Tongue (tissue), 2 donors: ENCODE results near the gene NEURL1B. TPM values are rescaled to one million over a fixed set of nuclear protein-coding genes. Genes with fewer than 3 reads are reported as not detected.
A peak's percentile ranks its signal among the peaks of the same experiment; 100 is the strongest.

Experiments used
- DNase-seq: peaks from one replicate; pipeline ENCODE4 v3.0.0-alpha.2; 2015
- total RNA-seq: library from RNA; depleted of rRNA; stranded (reverse); fragments of >200 nt; gene quantifications from one replicate; pipeline ENCODE4 v1.2.3, GENCODE V29; 2014

The NEURL1B gene
- total RNA-seq, 1 donor from 2014 or later, result 46.1 TPM

- DNase-seq, result no peak
Observed at GRCh38 chr5:172610643-172611042, 30.4 kb upstream of the NEURL1B start.

GRCh38 chr5:172611913-172612312, 29.1 kb upstream of the NEURL1B start:
- no peak for DNase-seq

GRCh38 chr5:172612771-172613170, 28.3 kb upstream of the NEURL1B start:
- peak; percentile 77 for DNase-seq

- DNase-seq, result no peak
Observed at GRCh38 chr5:172616136-172616535, 24.9 kb upstream of the NEURL1B start.

GRCh38 chr5:172616730-172617129, 24.3 kb upstream of the NEURL1B start:
- DNase-seq, result no peak

- no peak for DNase-seq
Observed at GRCh38 chr5:172617817-172618216, 23.2 kb upstream of the NEURL1B start.

GRCh38 chr5:172618574-172619365, 22.3 kb upstream of the NEURL1B start:
- no peak for DNase-seq

GRCh38 chr5:172620506-172620905, 20.6 kb upstream of the NEURL1B start:
- DNase-seq, result no peak

GRCh38 chr5:172622091-172623046, 18.7 kb upstream of the NEURL1B start:
- no peak for DNase-seq

- no peak for DNase-seq
Observed at GRCh38 chr5:172623313-172623980, 17.6 kb upstream of the NEURL1B start.

- DNase-seq, result no peak
Observed at GRCh38 chr5:172624083-172624995, 16.7 kb upstream of the NEURL1B start.

- no peak for DNase-seq
Observed at GRCh38 chr5:172624996-172625964, 15.8 kb upstream of the NEURL1B start.

GRCh38 chr5:172626031-172626581, 15.0 kb upstream of the NEURL1B start:
- DNase-seq, result no peak

- no peak for DNase-seq
Observed at GRCh38 chr5:172630082-172630481, 11.0 kb upstream of the NEURL1B start.

GRCh38 chr5:172630482-172630881, 10.6 kb upstream of the NEURL1B start:
- no peak for DNase-seq

GRCh38 chr5:172630986-172631385, 10.1 kb upstream of the NEURL1B start:
- no peak for DNase-seq

GRCh38 chr5:172632346-172633092, 8.5 kb upstream of the NEURL1B start:
- DNase-seq, result no peak

GRCh38 chr5:172633403-172633970, 7.6 kb upstream of the NEURL1B start:
- DNase-seq, result no peak
